HL-60 (cell line): ENCODE results near the gene NCOR1.
"Not testable (repeated sequence)": the region's sequence is repeated elsewhere in the genome, so short reads cannot be mapped to it uniquely, and the experiment has no call there.

ENCODE experiments used
- POLR2AphosphoS5 ChIP-seq: IDR thresholded peaks from 2 replicates; pipeline ENCODE4 v1.6.1; 2012; ENCODE audit warnings: low read depth
- TF ChIP-seq, protein P1 (sequence below): IDR thresholded peaks from one replicate; pipeline ENCODE4 v1.5.1; 2011; ENCODE audit warnings: low read length, control low read depth, inconsistent platforms; ENCODE audit not compliant: insufficient read depth

DNA sequence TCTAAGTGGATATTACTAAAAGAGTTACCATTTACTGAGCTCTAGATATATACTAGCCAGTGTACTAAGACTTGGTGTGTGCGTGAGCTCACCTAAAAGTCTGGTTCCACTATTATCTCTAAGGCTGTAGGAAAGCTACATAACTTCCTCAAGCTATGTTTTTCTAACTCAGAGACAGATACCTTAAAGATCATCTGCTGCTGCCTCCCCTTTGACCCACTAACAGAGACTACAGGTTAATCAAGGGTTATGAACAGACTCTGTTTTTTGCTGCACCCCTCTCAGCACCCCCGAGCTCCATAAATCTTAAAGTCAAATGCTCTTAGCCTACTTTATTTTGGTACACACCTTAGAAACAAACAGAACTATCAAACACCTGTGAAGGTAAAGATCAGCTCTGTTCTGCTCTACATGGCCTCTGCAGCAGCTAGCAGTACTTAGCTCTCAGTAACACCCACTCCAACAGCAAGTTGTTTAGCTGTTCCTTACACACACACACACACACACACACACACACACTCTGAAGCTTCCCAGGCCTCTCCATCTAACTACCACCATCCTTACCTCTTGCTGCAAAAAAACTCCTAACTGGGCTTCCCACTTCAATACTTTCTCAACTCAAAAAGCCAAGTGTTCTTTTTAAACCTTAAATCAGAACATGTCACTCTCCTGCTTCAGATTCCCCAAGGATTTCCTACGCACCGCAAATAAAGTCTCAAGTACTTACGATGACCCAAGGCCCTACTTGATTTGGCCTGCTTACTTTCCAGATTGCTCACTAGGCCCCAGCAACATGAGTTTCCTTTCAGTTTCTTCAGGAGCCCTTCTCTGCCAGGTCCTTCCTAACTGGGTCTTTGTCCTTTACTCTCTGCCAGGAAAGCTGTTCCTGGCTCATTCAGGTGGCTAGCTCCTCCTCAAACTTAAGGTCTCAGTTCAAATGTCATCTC, 12.5 kb downstream of the NCOR1 start:
- TF ChIP-seq, protein P1, sequence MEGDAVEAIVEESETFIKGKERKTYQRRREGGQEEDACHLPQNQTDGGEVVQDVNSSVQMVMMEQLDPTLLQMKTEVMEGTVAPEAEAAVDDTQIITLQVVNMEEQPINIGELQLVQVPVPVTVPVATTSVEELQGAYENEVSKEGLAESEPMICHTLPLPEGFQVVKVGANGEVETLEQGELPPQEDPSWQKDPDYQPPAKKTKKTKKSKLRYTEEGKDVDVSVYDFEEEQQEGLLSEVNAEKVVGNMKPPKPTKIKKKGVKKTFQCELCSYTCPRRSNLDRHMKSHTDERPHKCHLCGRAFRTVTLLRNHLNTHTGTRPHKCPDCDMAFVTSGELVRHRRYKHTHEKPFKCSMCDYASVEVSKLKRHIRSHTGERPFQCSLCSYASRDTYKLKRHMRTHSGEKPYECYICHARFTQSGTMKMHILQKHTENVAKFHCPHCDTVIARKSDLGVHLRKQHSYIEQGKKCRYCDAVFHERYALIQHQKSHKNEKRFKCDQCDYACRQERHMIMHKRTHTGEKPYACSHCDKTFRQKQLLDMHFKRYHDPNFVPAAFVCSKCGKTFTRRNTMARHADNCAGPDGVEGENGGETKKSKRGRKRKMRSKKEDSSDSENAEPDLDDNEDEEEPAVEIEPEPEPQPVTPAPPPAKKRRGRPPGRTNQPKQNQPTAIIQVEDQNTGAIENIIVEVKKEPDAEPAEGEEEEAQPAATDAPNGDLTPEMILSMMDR = not testable (repeated sequence)
- not testable (repeated sequence) for TF ChIP-seq POLR2AphosphoS5
